SW480 (cell line): ENCODE data around the gene SFT2D2.

ENCODE experiments used
- DNase-seq: peaks from one replicate; pipeline ENCODE4 v3.0.0-alpha.2; 2016; ENCODE audit warnings: low spot score

Gene SFT2D2

GRCh38 chr1:168223261-168223660 is 2.5 kb upstream of the SFT2D2 start:
- DNase-seq: no peak

- DNase-seq: no peak
Observed at GRCh38 chr1:168223681-168224540, 1.9 kb upstream of the SFT2D2 start.

- DNase-seq: no peak
Observed at GRCh38 chr1:168224991-168225390, 813 bp upstream of the SFT2D2 start.

GRCh38 chr1:168227620-168228019 is 1.8 kb downstream of the SFT2D2 start:
- no peak for DNase-seq

- no peak for DNase-seq
Observed at GRCh38 chr1:168229893-168230292, 4.1 kb downstream of the SFT2D2 start.

GRCh38 chr1:168230709-168231108 is 4.9 kb downstream of the SFT2D2 start:
- no peak for DNase-seq

GRCh38 chr1:168234846-168235547 is 9.2 kb downstream of the SFT2D2 start:
- peak; percentile 43 for DNase-seq

GRCh38 chr1:168235548-168235885 is 9.7 kb downstream of the SFT2D2 start:
- DNase-seq: no peak

GRCh38 chr1:168235937-168236336 is 10.1 kb downstream of the SFT2D2 start:
- no peak for DNase-seq

- no peak for DNase-seq
Observed at GRCh38 chr1:168236836-168237611, 11.2 kb downstream of the SFT2D2 start.

GRCh38 chr1:168243198-168243597 is 17.4 kb downstream of the SFT2D2 start:
- DNase-seq: no peak

GRCh38 chr1:168243636-168244212 is 17.9 kb downstream of the SFT2D2 start:
- DNase-seq: no peak

GRCh38 chr1:168245042-168245441 is 19.2 kb downstream of the SFT2D2 start:
- DNase-seq: no peak

GRCh38 chr1:168246506-168246905 is 20.7 kb downstream of the SFT2D2 start:
- no peak for DNase-seq

GRCh38 chr1:168252204-168252733 is 26.5 kb downstream of the SFT2D2 start:
- DNase-seq: no peak

GRCh38 chr1:168256164-168256563 is 30.4 kb downstream of the SFT2D2 start:
- no peak for DNase-seq

- no peak for DNase-seq
Observed at GRCh38 chr1:168257397-168257796, 31.6 kb downstream of the SFT2D2 start.

- no peak for DNase-seq
Observed at GRCh38 chr1:168259567-168259966, 33.8 kb downstream of the SFT2D2 start.

- DNase-seq: no peak
Observed at GRCh38 chr1:168260393-168260792, 34.6 kb downstream of the SFT2D2 start.

- no peak for DNase-seq
Observed at GRCh38 chr1:168261390-168261789, 35.6 kb downstream of the SFT2D2 start.

- no peak for DNase-seq
Observed at GRCh38 chr1:168263130-168263529, 37.3 kb downstream of the SFT2D2 start.

- no peak for DNase-seq
Observed at GRCh38 chr1:168264296-168264695, 38.5 kb downstream of the SFT2D2 start.
